C4-2B (cell line): Measurements from ENCODE around the gene OR4P4.

ENCODE experiments used
- H3K27ac ChIP-seq: fragments of 450-650 bp; 2 replicates; pipeline ENCODE4 v1.5.1; 2017
- CTCF ChIP-seq: fragments of 450-650 bp; conservative IDR thresholded peaks from 2 replicates; pipeline ENCODE4 v1.5.1; 2017; ENCODE audit warnings: mild to moderate bottlenecking
- ZFX ChIP-seq: fragments of 450-650 bp; IDR thresholded peaks from 2 replicates; pipeline ENCODE4 v1.6.1; 2017

The OR4P4 gene

GRCh38 chr11:55634813-55635212 is at the start of gene OR4P4:
OR4P4 (plus strand) TSS chr11:55635113.
- H3K27ac ChIP-seq = no peak within 1 kb of the TSS
- no peak for TF ChIP-seq CTCF
- no peak for TF ChIP-seq ZFX

DNA sequence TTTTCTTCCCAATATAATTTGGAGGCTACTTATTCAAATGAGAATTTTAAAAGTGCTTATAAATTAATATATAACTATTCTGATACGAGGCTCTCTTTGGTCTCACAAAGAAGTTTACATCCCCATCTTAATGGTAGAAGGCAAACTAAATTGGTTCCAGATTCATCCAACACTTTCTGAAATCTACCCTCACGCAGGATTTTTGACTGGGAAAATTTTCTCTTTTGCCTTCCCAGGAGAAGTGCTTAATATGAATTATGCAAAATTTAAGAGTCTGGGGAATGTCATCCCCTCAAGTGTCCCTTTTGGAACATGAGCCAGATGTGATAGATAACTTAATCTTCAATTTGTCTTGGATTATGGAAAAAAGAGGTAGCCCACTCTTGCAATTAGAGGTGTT is 27.4 kb upstream of the OR4P4 start, which contains the start of gene OR4C11:
Gene OR4C11 (minus strand): TSS at position 101 of the 400 bp plus-strand sequence. CDS start 3,272 bp downstream, outside the sequence.
- H3K27ac ChIP-seq = no peak within 1 kb of the TSS
- TF ChIP-seq ZFX (no peak), CTCF (no peak)

DNA sequence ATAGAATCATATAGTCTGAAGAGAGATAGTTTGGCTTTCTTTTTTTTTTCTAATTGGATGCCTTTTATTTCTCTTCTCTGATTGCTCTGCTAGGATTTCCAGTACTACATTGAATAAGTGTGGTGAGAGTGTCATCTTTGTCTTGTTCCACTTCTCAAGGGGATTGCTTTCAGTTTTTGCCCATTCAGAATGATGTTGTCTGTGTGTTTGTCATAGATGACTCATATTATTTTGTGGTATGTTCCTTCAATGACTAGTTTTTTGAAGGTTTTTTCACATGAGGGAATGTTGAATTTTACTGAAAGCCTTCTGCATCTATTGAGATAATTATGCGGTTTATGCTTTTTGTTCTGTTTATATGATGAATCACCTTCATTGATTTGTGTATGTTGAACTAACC is 10.4 kb upstream of the OR4P4 start:
- TF ChIP-seq CTCF (no peak), ZFX (no peak)

DNA sequence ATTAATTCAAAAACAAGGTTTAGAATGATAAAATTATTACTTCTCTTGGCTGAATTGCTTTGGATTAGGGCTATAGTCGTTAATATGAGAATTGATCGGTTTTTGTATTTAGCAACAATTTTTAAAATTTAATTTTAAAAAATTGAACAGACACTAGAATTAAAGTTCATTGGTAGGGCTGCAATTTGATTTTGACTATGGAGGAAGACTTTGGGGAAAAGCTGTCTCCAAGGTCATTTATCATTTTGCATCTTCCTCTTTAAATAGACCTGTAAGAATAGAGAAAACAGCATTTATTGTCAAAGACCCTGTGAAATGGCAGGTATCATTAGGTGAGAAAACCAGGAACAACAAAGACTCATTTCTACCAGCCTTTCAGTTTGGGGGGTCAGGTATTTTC is 13.1 kb downstream of the OR4P4 start, which contains the start of gene OR4S2:
Gene OR4S2 (plus strand): TSS at position 301 of the 400 bp plus-strand sequence. CDS start 2,577 bp downstream, outside the sequence.
- no peak for TF ChIP-seq ZFX
- no peak for TF ChIP-seq CTCF
- H3K27ac ChIP-seq = no peak within 1 kb of the TSS

More for the DNA sequence above, 10.4 kb upstream of the OR4P4 start:
- H3K27ac ChIP-seq = no peak overlapping the region

DNA sequence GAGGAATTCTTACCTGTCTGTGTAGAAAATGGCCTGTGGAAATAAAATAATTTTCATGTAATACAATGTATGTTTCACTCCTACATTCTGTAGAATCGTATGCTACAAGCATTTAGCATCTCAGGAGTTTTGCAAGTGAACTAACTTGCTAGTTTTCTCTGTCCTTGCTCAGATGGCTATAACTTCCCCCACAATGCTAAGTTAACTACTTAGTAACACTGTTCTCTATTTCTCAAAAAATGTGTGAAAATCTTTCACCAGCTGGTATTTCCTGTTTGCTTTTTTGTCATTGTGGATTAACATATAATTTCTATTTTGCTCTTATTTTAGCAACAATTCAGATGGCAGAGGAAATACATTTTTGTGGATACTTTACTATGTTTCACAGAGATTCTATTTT is 17.6 kb downstream of the OR4P4 start:
- TF ChIP-seq ZFX (no peak), CTCF (no peak)

DNA sequence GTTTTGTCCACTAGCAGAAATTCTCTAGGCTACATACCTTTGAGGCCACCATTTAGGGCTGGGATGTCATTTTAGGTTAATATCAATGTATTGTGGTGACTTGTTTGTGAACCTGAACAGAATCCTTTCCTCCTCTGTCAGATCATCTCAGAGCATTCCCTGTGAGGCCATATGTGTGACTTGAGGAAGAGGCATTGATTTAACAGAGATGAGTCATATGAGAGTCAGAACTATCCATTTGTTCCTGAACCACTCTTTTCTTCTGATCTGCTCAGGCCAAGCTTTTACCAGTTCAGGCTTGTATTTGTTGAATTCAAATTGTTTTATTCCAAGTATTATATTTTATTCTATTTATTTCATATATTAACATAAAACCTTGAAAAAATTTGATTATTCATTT is 20.2 kb downstream of the OR4P4 start:
- no peak for TF ChIP-seq CTCF
- no peak for TF ChIP-seq ZFX
- no peak overlapping the region for H3K27ac ChIP-seq

More for the DNA sequence above, 17.6 kb downstream of the OR4P4 start:
- no peak overlapping the region for H3K27ac ChIP-seq

DNA sequence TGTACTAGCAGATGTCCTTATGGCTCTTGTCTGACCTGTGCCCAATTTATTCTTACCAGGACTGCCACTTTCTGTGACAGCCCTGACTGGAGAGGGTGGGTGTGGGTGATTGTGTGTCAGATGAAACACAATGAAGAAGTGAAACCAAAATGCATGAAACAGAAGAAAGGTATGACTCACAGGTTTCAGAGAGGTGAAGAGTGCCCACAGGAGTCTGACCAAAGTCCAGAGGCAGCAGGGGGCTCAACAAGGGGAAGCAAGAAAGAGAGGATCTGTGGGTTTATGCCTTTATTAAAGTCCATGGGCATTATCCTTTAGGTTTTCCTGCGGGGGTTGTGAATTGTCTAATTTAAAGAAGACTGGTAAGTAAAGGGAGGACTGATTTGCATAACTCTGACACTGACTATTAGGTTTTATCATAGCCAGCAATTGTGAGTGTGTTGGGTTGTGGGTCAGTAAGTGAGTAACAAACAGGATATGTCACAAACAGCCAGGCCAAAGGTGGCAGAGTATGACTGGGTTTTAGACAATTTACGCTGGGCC is 23.2 kb downstream of the OR4P4 start:
- H3K27ac ChIP-seq = no peak overlapping the region
- TF ChIP-seq CTCF = no peak
- TF ChIP-seq ZFX = no peak
